SHP77 treated with DMSO at 0.1 percent for 48 hours (cell line): ENCODE results near the gene STK32B.
"Not testable (repeated sequence)": the region's sequence is repeated elsewhere in the genome, so short reads cannot be mapped to it uniquely, and the experiment has no call there.

Experiments used
- DNase-seq: peaks from one replicate; lab custom pipeline; 2025; lab: John Stamatoyannopoulos, UW

The STK32B gene

GRCh38 chr4:5030221-5030620 lies 21.1 kb upstream of the STK32B start:
- DNase-seq, result no peak

DNA sequence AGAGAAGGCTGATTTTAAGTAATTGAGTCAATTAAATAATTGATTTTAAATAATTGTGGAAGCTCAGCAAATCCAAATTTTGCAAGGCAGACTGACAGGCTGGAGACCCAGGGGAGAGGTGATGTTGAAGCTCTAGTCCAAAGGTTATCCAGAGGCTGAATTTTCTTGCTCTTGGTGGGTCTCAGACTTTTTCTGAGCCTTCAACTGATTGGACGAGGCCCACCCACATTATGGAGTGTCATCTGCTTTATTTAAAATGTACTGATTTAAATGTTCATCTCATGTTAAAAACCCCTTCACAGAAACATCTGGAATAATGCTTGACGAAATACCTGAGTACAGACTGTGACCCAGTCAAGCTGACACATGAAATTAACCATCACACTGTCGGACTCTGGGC lies 20.4 kb upstream of the STK32B start:
- no peak for DNase-seq

GRCh38 chr4:5032813-5033212 lies 18.5 kb upstream of the STK32B start:
- DNase-seq, result no peak

GRCh38 chr4:5033281-5033841 lies 17.9 kb upstream of the STK32B start:
- DNase-seq, result no peak

DNA sequence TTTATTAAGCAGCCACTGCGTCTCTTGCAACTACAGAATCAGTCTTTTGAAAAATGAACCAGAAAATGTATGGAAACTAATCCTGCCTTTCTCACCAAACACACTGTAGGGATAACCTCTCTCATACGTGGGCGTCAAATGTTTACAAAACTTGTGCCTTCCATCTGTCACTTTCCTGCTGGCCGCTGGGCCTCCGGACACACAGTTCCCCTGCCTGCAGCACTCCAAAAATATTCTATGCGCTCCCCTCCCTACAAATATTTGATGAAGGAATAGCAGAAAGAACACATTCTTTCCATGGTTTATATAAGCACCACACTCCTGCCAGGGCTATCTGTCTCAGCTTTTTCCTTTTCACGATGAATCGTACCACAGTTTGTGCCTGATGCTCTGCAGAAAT lies 17.1 kb upstream of the STK32B start:
- no peak for DNase-seq

- no peak for DNase-seq
Observed at GRCh38 chr4:5036239-5036638, 15.0 kb upstream of the STK32B start.

DNA sequence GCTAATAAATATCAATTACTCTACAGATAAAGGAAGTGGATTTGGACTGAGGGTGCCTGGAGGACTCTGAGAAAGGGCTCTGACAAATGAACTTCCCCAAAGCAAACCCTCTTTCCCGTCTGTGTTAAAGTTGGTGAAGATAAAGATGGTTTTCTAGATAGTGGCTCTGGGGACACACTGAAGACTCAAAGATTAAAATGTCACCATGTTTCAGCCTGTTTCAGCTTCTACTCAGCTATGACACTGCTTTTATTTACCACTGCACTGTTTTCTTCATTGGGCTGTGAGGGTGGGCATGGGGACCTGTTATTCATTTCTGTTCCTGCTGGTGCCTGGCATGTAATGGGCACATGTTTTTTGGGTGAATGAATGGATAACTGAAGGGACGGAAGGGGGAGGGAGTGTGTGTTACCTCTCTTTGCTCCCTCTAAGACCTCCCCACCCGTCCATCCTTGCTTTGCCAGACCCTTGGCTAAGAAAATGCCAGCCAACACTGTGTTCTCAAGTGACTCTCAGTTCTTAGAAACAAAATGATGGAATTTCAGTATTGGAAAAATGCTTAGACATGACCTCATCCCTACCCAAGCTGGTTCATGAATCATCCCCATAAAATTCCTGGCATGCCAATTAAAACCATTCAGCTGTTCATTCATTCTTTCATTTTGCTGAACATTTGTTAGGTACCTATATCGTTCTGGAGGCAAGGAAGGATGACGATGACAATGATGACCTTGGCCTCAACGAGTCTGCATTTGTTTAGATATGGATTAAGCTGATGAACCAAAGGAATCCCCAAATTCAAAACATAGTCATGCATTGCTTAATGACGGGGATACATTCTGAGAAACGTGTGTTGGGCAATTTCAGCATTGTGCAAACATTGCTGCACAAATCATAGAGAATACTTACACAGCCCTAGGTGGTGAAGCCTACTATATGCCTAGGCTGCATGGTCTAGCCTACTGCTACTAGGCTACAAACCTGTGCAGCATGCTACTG lies 13.4 kb upstream of the STK32B start:
- no peak for DNase-seq

- no peak for DNase-seq
Observed at GRCh38 chr4:5039800-5040199, 11.5 kb upstream of the STK32B start.

- no peak for DNase-seq
Observed at GRCh38 chr4:5040856-5041620, 10.2 kb upstream of the STK32B start.

- no peak for DNase-seq
Observed at GRCh38 chr4:5041699-5042098, 9.6 kb upstream of the STK32B start.

GRCh38 chr4:5043579-5043978 lies 7.7 kb upstream of the STK32B start:
- no peak for DNase-seq

DNA sequence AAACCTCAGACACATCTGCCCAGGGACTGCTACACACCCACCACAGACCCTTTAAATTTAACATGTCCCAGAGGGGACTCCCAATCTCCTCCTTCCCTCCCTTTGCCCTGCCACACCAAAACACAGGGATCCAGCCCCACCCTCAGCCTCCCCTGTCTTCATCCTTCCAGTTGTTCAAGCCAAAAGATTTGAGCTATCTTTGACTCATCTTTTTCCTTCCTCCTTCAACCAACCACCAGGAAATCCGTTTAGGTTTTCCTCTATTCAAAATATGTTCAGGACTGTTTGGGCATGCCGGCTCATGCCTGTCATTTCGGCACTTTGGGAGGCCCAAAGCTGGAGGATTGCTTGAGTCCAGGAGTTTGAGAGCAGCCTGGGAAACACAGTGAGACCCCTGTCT lies 6.9 kb upstream of the STK32B start:
- DNase-seq, result no peak

DNA sequence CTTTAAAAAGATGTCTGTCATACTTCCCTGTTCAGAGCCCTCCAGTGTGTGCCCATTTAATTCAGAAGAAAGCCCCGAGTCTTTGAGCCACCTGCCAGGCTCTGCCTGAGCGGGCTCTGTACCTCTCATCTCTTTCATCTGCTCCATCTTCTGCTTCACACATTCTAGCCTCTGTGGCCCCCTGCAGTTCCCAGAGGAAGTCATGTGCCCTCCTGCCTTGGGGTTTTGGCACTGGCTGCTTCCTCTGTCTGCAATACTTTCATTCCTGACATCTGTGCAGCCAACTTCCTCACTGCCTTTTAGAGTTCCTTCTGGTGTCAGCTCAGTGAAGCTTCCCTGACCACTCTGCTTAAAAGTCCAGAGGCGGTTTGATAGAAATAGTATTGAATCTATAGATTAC lies 6.2 kb upstream of the STK32B start:
- no peak for DNase-seq

GRCh38 chr4:5048721-5049120 lies 2.6 kb upstream of the STK32B start:
- no peak for DNase-seq

GRCh38 chr4:5050520-5051277 lies 581 bp upstream of the STK32B start:
- DNase-seq, result no peak

- DNase-seq, result no peak
Observed at GRCh38 chr4:5052204-5052702, 973 bp downstream of the STK32B start.

DNA sequence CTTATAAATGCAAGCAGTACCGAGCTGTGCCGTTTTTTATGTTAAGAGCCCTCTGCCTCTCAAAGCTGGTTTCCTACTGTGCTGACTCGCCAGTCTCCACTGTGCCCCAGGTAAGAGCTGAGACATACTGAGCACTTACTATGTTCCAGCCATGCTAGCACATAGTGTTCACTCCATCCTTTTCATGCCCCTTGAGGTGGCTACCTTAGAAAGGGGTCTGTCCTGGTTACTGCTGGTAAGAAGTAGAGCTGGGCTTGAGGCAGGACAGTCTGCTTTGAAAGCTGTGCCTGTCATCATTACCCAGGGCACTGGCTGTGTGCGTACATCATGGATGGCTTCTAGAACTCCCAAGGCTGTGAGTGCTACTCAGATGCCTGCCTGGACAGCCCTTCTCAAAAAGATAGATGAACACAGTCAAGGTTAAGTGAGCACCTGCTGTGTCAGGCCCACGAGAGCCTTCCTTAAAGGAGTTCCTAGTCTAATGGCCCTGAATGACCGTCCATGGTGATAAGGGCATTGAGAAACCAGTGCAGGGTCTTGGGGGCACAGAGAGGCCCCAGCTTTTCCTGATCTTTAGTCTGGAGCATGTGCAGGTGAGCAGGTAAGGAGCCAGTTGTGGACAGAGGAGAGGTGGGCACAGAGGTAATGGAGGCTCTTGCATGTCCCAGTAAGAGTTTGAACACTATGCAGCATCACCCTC lies 1.6 kb downstream of the STK32B start:
- no peak for DNase-seq

- no peak for DNase-seq
Observed at GRCh38 chr4:5054532-5054931, 3.3 kb downstream of the STK32B start.

DNA sequence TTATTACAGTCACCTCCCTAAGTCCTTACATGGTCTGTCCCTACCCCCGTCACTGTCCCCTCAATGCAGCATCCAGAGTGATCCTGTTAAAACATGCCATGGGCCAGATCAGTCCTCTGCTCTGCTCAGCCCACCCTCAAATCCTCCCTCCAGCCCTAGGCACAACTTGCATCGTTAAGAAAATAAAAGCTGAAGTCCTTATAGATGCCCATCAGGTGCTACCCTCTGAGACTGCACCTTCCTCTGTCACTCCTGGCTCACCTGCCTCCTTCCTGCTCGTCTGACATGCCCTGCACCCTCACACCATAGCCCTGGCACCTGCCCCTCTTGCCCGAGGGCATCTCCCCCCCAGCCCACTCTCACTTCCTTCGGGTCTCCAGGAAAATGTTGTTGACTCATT lies 4.1 kb downstream of the STK32B start:
- no peak for DNase-seq

- no peak for DNase-seq
Observed at GRCh38 chr4:5066101-5066500, 14.8 kb downstream of the STK32B start.

- DNase-seq, result not testable (repeated sequence)
Observed at GRCh38 chr4:5066968-5067367, 15.7 kb downstream of the STK32B start.
